HepG2 (cell line): ENCODE results near the gene DHRS13. TPM values are rescaled to one million over a fixed set of nuclear protein-coding genes. Genes with fewer than 3 reads are reported as not detected.

ENCODE experiments used
- ATAC-seq: fragments of 200-7000 bp; cut with Tn5 transposase; 3 replicates; pipeline ENCODE4 v1.9.1; 2020; ENCODE audit warnings: mild to moderate bottlenecking, moderate library complexity
- BruUV-seq: library from RNA; stranded (reverse); fragments of 400-500 nt; replicated peaks from 2 replicates; lab custom pipeline; 2021; lab: Mats Ljungman, UMichigan
- CTCF ChIA-PET: fragments of 300-600 bp; formaldehyde crosslinking; extraction: SDS; loops from one replicate; lab custom pipeline; 2021; ENCODE audit warnings: low total read pairs, inconsistent platforms, low intra/inter-chr PET ratio; lab: Yijun Ruan, JAX
- POLR2A ChIA-PET: fragments of 350-600 bp; sonication (Branson Sonifier 250); formaldehyde crosslinking; loops from one replicate; lab custom pipeline; 2020; ENCODE audit warnings: antibody characterized with exemption, inconsistent platforms; lab: Yijun Ruan, JAX
- DNase-seq: peaks from one replicate; pipeline ENCODE4 v3.0.0-alpha.2; 2015; ENCODE audit warnings: low spot score
- FAIRE-seq: peaks from 3 replicates; lab custom pipeline; 2011; peaks lifted over from hg19 to GRCh38; lab: Jason Lieb, UNC
- H2AFZ ChIP-seq: one replicate; pipeline ENCODE4 v1.6.1; 2011; ENCODE audit warnings: low read length, inconsistent platforms
- H3K27ac ChIP-seq: fragments of 300-600 bp; 3 replicates; pipeline ENCODE4 v1.8.0; 2011; ENCODE audit warnings: mixed run types, mild to moderate bottlenecking, mixed read lengths, low read length, inconsistent platforms; ENCODE audit not compliant: insufficient read depth; ENCODE audit errors: extremely low read length
- H3K27me3 ChIP-seq, 2 experiments: fragments of 200-600 bp in 1 of 2; 2 replicates in 1 of 2; 3 replicates in 1 of 2; pipeline versions ENCODE4 v1.6.0 to v1.8.0; 2011; ENCODE audit warnings: low read length in 2 of 2, mild to moderate bottlenecking in 2 of 2, moderate library complexity in 2 of 2, inconsistent platforms in 1 of 2; ENCODE audit not compliant: insufficient read depth in 2 of 2, control insufficient read depth in 1 of 2
- H3K36me3 ChIP-seq, 2 experiments: fragments of 200-600 bp in 1 of 2; replicated peaks in 1 of 2; 2 replicates in 1 of 2; 3 replicates in 1 of 2; pipeline versions ENCODE4 v1.5.1 to v1.8.0; 2011; ENCODE audit warnings: low read length in 2 of 2, inconsistent platforms in 1 of 2; ENCODE audit not compliant: insufficient read depth in 2 of 2, control insufficient read depth in 1 of 2
- H3K4me1 ChIP-seq: 2 replicates; pipeline ENCODE4 v1.5.1; 2012; ENCODE audit warnings: low read length, inconsistent platforms; ENCODE audit not compliant: insufficient read depth
- H3K4me2 ChIP-seq: 2 replicates; pipeline ENCODE4 v1.6.0; 2011; ENCODE audit warnings: low read depth, low read length, inconsistent platforms
- H3K4me3 ChIP-seq, 3 experiments: fragments of 200-600 bp in 1 of 3; sonication (generic), shearing (Covaris generic) in 1 of 3; replicated peaks in 1 of 3; 2 replicates each; pipeline ENCODE4 v1.5.1; 2011 to 2016; ENCODE audit warnings: low read length in 3 of 3, inconsistent platforms in 2 of 3, low read depth in 2 of 3, mild to moderate bottlenecking in 2 of 3, control low read depth in 1 of 3, mixed read lengths in 1 of 3; ENCODE audit not compliant: insufficient read depth in 1 of 3
- H3K79me2 ChIP-seq: one replicate; pipeline ENCODE4 v1.6.1; 2011; ENCODE audit warnings: low read length, inconsistent platforms; ENCODE audit not compliant: insufficient read depth
- H3K9ac ChIP-seq: 2 replicates; pipeline ENCODE4 v1.6.0; 2011; ENCODE audit warnings: mild to moderate bottlenecking, low read depth, low read length, inconsistent platforms; ENCODE audit not compliant: insufficient read depth
- H3K9me3 ChIP-seq: 2 replicates; pipeline ENCODE4 v1.5.1; 2012; ENCODE audit warnings: mild to moderate bottlenecking, low read length
- H4K20me1 ChIP-seq: 2 replicates; pipeline ENCODE4 v1.6.0; 2011; ENCODE audit warnings: inconsistent platforms, mild to moderate bottlenecking, low read length, moderate library complexity; ENCODE audit not compliant: insufficient read depth
- ATAD3A ChIP-seq: sonication (generic); formaldehyde crosslinking; IDR thresholded peaks from 2 replicates; pipeline ENCODE4 v1.4.0; 2020; ENCODE audit warnings: missing genetic modification reagents
- CBFB ChIP-seq: sonication (generic); formaldehyde crosslinking; IDR thresholded peaks from 2 replicates; pipeline ENCODE4 v1.4.0; 2020; ENCODE audit warnings: missing genetic modification reagents
- EZH2 ChIP-seq: conservative IDR thresholded peaks from 2 replicates; pipeline ENCODE4 v1.6.1; 2012; ENCODE audit warnings: mild to moderate bottlenecking, low read depth, low read length, moderate library complexity
- HNRNPL ChIP-seq: fragments of 200-400 bp; formaldehyde crosslinking; IDR thresholded peaks from 2 replicates; pipeline ENCODE4 v1.6.1; 2017; ENCODE audit warnings: mild to moderate bottlenecking, low read depth, low read length
- ZNF331 ChIP-seq: sonication (generic); formaldehyde crosslinking; IDR thresholded peaks from 2 replicates; pipeline ENCODE4 v1.4.0; 2020; ENCODE audit warnings: missing genetic modification reagents
- ZNF709 ChIP-seq: sonication (generic); formaldehyde crosslinking; IDR thresholded peaks from 2 replicates; pipeline ENCODE4 v1.5.0; 2020; ENCODE audit warnings: mild to moderate bottlenecking, missing genetic modification reagents
- WGBS: methylation state at CpG from one replicate; pipeline ENCODE4 v1.1.6; 2017; ENCODE audit warnings: low lambda C conversion rate; 5-methylcytosine and 5-hydroxymethylcytosine counted together
- in situ Hi-C: cut with HindIII; loops from 2 replicates; pipeline ENCODE4 v1.10.0; 2017; ENCODE audit warnings: low pct_unique_long_range_greater_than_20kb; ENCODE audit not compliant: extremely low pct_ligation_motif_present
- intact Hi-C: fragments of 100-400 bp; cut with micrococcal nuclease; formaldehyde crosslinking; loops from one replicate; pipeline ENCODE4 v1.10.0; 2022; ENCODE audit not compliant: unreplicated experiment
- polyA plus RNA-seq, 8 experiments: library from polyadenylated mRNA; depleted of rRNA in 3 of 8; stranded (reverse) in 7 of 8; unstranded in 1 of 8; fragments of >200 nt; fragmentation: Illumina TruSeq in 4 of 8; extraction: Trizol in 4 of 8; gene quantifications; 2 replicates each; pipeline versions ENCODE4 v1.2.1 to v1.2.3, GENCODE V29; 2011 to 2016; ENCODE audit warnings: low read depth in 4 of 8, missing spikeins in 1 of 8, mixed read lengths in 1 of 8; ENCODE audit not compliant: insufficient read depth in 1 of 8
- total RNA-seq, 5 experiments: library from RNA; depleted of rRNA; stranded (reverse); fragments of >200 nt; fragmentation: Illumina TruSeq; extraction: Trizol; gene quantifications; 2 replicates each; pipeline ENCODE4 v1.2.3, GENCODE V29; 2016; ENCODE audit warnings: low read depth in 1 of 5
- TF ChIP-seq, protein P1 (sequence below): sonication (generic); formaldehyde crosslinking; IDR thresholded peaks from 2 replicates; pipeline ENCODE4 v1.5.1; 2020; ENCODE audit warnings: mild to moderate bottlenecking, missing genetic modification reagents, moderate library complexity
- TF ChIP-seq, protein P2 (sequence below): IDR thresholded peaks from 2 replicates; pipeline ENCODE4 v1.6.1; 2016; ENCODE audit warnings: low read depth, missing genetic modification reagents, missing compliant biosample characterization
- TF ChIP-seq, protein P3 (sequence below): sonication (generic); formaldehyde crosslinking; IDR thresholded peaks from 2 replicates; pipeline ENCODE4 v1.4.0; 2020; ENCODE audit warnings: missing genetic modification reagents

DHRS13 gene
- total and polyA plus RNA-seq, 2 of the 13 experiments (the other 11 are each of a cell fraction or from before 2014, with no cell fraction given): 11.8 to 12.6 TPM

DNA sequence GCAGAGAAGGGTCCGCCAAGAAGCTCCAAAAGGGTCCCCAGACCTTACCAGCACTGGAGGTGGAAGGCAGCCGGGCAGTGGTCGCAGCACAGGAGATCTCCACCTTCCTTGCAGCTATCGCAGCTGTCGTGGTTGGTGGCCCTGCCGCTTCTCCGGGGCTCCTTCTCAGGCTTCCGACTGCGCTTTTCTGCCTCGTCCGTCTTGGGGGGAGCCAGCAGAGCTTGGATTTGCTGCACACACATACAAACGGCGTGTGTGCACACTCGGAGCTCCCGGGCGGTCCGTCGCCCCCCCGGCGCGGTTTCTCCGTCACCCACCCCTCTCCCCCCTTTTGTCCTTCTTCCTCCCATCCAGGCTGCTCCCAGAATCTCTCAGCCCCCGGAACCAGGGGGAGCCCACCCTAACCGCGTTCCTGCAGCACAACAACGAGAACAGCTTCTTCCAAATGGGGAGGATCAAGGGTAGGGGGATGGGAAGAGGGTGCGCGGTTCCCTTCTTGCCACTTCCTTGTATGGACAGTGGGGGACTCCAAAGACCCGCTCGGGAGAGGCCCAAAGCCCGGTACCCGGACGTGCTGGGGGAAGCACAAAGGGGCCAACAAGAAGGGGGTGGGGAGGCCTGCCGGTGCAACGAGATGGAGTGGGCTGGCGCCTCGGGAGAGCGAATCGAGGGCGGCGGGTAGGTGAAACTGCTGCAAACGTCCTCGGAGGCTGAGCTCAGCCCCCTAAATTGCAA, 47.3 kb upstream of the DHRS13 start (continued):
- TF ChIP-seq, protein P1, sequence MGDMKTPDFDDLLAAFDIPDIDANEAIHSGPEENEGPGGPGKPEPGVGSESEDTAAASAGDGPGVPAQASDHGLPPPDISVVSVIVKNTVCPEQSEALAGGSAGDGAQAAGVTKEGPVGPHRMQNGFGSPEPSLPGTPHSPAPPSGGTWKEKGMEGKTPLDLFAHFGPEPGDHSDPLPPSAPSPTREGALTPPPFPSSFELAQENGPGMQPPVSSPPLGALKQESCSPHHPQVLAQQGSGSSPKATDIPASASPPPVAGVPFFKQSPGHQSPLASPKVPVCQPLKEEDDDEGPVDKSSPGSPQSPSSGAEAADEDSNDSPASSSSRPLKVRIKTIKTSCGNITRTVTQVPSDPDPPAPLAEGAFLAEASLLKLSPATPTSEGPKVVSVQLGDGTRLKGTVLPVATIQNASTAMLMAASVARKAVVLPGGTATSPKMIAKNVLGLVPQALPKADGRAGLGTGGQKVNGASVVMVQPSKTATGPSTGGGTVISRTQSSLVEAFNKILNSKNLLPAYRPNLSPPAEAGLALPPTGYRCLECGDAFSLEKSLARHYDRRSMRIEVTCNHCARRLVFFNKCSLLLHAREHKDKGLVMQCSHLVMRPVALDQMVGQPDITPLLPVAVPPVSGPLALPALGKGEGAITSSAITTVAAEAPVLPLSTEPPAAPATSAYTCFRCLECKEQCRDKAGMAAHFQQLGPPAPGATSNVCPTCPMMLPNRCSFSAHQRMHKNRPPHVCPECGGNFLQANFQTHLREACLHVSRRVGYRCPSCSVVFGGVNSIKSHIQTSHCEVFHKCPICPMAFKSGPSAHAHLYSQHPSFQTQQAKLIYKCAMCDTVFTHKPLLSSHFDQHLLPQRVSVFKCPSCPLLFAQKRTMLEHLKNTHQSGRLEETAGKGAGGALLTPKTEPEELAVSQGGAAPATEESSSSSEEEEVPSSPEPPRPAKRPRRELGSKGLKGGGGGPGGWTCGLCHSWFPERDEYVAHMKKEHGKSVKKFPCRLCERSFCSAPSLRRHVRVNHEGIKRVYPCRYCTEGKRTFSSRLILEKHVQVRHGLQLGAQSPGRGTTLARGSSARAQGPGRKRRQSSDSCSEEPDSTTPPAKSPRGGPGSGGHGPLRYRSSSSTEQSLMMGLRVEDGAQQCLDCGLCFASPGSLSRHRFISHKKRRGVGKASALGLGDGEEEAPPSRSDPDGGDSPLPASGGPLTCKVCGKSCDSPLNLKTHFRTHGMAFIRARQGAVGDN: peak; percentile 22
- TF ChIP-seq HNRNPL (0 out of 2 replicates have a peak, but pooled peaks have one; percentile 6), ZNF331 (CRISPR knock-in tag) (no peak), EZH2 (no peak), ZNF709 (CRISPR knock-in tag) (no peak)

DNA sequence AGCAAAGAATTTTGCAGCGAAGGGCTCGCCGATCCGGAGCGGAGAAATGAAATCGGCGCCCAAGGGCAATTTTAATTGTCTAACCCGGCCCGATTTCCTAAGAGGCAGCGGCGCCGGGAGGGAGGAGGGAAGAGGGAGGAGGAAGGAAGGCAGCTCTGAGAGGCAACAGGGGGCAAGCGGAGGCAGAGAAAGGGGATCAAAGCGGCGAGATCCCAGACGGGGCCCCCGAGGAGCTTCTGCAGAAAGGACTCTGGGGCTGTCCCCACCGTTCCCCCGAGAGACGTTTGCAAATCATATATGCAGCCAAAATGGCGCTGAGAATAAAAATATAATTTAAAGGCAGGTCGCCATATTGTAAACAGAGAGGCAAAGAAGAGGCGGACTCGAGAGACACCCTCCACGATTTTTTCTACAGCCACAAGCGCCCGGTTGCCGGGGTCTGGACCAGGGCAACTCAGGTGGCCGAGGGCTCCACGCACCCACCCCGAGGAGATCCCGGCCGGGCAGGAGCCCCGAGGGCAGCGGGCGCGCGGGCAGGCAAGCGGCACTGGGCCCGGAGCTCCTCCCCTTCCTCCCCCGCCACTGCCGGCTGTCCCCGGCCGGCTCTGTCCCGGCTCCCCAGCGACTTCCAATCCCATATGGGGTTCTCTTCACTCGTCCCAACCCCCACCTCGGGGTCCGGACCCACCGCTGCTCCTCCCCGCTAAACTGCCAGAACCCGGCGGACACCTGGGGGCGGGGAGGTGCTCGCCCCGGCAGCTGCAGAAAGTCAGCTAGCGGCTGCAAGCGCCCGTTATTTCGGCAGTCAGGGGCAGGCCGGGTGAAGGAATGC, 46.5 kb upstream of the DHRS13 start:
- Histone ChIP-seq H3K27me3 (no peaks in the 10 kb centered on the region; a peak in 1 of 5 replicates), H3K79me2 (peaks cover 64% of the 10 kb centered on the region), H3K27ac (peak overlapping the region; percentile 88), H3K9ac (peak overlapping the region; percentile 90), H3K4me1 (peaks cover 49% of the 10 kb centered on the region), H2AFZ (peak overlapping the region; percentile 8), H3K4me3 (peak overlapping the region; percentile 87 to 97 (median 96)), H4K20me1 (peaks cover 9% of the 10 kb centered on the region; the same call in 1 of the 2 replicates), H3K4me2 (peak overlapping the region; percentile 90), H3K36me3 (peaks cover 3 to 7% of the 10 kb centered on the region in 2 experiments; a peak in 1 of 5 replicates), H3K9me3 (no peaks in the 10 kb centered on the region)
- 2% methylated on average over 34 of the region's 61 CpGs for WGBS
- POLR2A ChIA-PET: interaction anchor here (0.9 to 4.4 kb wide), 17 partner anchors 9 to 288 kb away, joined by 3 to 57 read pairs (median 5); partner anchors contain the start of genes FAM222B, FLOT2, NEK8 and PIPOX
- FAIRE-seq: no peak
- no TSS peak for BruUV-seq
- CTCF ChIA-PET: interaction anchor here (1.2 kb wide), 1 partner anchor 46 kb away, joined by 4 read pairs; the partner anchor contains the start of gene DHRS13
- no peak for DNase-seq
- peak; percentile 18 for ATAC-seq
- in situ Hi-C loops: loop anchor here (5.0 kb wide), 1 partner anchor 37 kb away; no protein-coding TSS in a partner anchor
- intact Hi-C loops: no loop called here
- TF ChIP-seq, protein P2, sequence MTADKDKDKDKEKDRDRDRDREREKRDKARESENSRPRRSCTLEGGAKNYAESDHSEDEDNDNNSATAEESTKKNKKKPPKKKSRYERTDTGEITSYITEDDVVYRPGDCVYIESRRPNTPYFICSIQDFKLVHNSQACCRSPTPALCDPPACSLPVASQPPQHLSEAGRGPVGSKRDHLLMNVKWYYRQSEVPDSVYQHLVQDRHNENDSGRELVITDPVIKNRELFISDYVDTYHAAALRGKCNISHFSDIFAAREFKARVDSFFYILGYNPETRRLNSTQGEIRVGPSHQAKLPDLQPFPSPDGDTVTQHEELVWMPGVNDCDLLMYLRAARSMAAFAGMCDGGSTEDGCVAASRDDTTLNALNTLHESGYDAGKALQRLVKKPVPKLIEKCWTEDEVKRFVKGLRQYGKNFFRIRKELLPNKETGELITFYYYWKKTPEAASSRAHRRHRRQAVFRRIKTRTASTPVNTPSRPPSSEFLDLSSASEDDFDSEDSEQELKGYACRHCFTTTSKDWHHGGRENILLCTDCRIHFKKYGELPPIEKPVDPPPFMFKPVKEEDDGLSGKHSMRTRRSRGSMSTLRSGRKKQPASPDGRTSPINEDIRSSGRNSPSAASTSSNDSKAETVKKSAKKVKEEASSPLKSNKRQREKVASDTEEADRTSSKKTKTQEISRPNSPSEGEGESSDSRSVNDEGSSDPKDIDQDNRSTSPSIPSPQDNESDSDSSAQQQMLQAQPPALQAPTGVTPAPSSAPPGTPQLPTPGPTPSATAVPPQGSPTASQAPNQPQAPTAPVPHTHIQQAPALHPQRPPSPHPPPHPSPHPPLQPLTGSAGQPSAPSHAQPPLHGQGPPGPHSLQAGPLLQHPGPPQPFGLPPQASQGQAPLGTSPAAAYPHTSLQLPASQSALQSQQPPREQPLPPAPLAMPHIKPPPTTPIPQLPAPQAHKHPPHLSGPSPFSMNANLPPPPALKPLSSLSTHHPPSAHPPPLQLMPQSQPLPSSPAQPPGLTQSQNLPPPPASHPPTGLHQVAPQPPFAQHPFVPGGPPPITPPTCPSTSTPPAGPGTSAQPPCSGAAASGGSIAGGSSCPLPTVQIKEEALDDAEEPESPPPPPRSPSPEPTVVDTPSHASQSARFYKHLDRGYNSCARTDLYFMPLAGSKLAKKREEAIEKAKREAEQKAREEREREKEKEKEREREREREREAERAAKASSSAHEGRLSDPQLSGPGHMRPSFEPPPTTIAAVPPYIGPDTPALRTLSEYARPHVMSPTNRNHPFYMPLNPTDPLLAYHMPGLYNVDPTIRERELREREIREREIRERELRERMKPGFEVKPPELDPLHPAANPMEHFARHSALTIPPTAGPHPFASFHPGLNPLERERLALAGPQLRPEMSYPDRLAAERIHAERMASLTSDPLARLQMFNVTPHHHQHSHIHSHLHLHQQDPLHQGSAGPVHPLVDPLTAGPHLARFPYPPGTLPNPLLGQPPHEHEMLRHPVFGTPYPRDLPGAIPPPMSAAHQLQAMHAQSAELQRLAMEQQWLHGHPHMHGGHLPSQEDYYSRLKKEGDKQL (CRISPR knock-in tag): no peak
- TF ChIP-seq ATAD3A (CRISPR knock-in tag): no peak
- TF ChIP-seq CBFB (CRISPR knock-in tag): no peak
- TF ChIP-seq, protein P3, sequence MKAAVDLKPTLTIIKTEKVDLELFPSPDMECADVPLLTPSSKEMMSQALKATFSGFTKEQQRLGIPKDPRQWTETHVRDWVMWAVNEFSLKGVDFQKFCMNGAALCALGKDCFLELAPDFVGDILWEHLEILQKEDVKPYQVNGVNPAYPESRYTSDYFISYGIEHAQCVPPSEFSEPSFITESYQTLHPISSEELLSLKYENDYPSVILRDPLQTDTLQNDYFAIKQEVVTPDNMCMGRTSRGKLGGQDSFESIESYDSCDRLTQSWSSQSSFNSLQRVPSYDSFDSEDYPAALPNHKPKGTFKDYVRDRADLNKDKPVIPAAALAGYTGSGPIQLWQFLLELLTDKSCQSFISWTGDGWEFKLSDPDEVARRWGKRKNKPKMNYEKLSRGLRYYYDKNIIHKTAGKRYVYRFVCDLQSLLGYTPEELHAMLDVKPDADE (CRISPR knock-in tag): no peak
